Endometrial microvascular endothelial cells (primary cell): ENCODE results near the gene FAM177A1. TPM values are rescaled to one million over a fixed set of nuclear protein-coding genes. Genes with fewer than 3 reads are reported as not detected.

Experiments used
- in situ Hi-C: cut with HindIII; loops from 2 replicates; pipeline ENCODE4 v1.10.0; 2017; ENCODE audit warnings: low sequenced_read_pairs, low pct_unique_long_range_greater_than_20kb; ENCODE audit errors: inconsistent ontology term
- total RNA-seq: library from RNA; depleted of rRNA; stranded (reverse); fragments of >200 nt; gene quantifications from one replicate; pipeline ENCODE4 v1.2.3, GENCODE V29; 2015; ENCODE audit errors: inconsistent ontology term

FAM177A1 gene
- total RNA-seq, 1 donor from 2014 or later = 48.3 TPM

DNA sequence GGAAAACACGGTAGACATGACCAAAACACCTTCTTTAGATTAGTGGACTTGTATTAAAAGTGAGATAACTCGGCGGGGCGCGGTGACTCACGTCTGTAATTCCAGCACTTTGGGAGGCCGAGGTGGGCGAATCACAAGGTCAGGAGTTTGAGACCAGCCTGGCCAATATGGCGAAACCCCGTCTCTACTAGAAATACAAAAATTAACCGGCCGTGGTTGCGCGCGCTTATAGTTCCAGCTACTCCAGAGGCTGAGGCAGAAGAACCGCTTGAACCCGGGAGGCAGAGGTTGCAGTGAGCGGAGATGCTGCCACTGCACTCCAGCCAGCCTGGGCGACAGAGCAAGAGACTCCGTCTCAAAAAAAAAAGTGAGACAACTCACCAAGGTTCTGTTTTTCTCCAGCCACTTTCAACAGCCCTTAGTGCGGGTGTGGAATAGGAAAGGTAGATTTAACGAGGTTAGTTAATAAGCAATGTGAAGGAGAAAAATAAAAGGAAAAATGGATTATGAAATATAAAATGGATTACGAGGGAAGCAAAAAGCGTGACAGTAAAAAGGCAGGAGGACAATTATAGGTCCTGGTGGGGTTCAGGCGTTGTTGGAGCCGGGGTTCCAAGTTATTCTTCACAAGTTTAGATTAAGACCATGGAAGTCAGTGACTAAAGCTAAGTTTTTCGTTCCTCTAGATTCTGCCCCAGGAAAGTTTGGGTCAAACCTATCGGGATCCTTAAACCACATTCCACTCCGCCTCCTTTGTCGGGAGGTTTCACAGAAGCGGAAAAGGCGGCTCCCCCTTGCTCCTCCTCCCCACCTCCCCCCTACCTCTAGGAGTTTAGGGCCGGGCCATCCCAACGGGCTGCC, 75.2 kb downstream of the FAM177A1 start:
- in situ Hi-C loops = loop anchor here (10.0 kb wide), 1 partner anchor 284 kb away; the partner anchor contains the start of gene NFKBIA

DNA sequence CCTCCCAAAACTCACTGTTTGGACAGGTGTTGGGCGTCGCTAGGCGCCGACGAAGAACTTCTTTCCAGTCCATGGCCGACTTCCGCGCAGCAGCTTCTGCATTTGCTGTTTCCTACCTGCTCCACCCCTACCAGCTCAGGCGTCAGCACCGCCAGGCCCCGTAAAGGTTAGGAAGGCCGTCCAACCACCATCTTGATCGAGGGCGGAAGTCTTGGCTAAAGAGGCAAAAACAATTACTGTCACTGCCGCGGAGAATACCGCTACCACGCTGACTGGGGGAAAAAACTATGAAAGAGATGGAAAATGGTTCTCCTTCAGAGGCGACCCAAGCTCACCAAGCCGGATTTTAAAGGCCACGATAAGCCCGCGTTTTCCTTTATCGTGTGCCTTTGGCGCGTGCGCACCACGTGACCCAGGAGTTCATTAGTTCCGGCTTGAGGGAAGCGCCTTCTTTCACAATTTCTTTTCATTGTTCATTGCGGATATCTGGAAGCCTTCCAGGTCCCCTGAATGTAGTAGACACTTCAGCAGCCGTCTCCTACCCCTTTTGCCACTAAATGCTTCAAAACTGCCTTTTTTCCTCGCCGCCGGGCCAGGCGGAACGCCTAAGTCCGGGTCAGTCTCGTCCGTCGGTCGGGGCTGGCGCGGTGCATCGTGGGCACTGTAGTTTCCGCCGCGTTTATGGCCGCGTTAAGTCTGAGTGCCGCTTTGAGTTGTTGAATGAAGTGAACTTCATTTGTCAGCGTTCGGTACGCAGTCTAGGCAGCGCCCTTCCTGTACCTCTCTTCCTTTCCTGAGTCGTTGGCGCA, 76.0 kb downstream of the FAM177A1 start, which contains the start of the genes PPP2R3C and PRORP:
Gene PPP2R3C (minus strand): TSS at position 104 of the 809 bp plus-strand sequence. CDS start 31 bp downstream, at position 73.
Gene PRORP (plus strand): TSS at position 666 of the 809 bp plus-strand sequence. CDS start 694 bp downstream, outside the sequence.
- in situ Hi-C loops = loop anchor here (10.0 kb wide), 1 partner anchor 283 kb away; the partner anchor contains the start of gene NFKBIA

DNA sequence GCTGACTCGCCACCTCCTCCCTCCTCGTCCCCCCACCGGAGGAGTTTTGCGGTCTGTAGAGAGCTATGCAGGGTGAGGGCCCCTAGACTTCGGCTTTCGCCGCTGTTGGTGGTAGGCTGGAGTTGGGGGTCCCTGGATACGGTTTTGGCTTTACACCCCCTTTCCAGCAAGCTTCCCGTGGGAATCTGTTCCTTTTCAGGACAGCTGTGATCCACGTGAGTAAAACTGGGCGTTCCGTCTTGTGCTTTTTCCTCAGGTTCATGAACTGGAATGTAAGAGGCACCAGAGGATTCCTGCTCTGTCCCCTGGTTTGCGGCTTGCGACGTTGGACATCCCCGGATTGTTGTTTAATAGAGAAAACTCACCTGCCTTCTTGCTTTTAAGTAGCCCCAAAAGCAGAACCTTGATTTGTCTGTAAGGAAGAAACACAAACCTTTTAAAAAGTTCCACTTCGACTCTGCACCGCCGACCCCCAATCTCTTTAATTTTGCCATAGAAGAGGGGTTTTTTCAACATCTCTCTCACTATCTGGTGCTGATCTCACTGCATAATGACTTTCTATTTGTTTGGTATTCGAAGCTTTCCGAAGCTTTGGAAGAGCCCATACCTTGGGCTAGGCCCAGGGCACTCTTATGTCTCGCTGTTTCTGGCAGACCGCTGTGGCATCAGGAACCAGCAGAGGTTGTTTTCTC, 76.8 kb downstream of the FAM177A1 start:
- in situ Hi-C loops = loop anchor here (10.0 kb wide), 1 partner anchor 282 kb away; the partner anchor contains the start of gene NFKBIA

DNA sequence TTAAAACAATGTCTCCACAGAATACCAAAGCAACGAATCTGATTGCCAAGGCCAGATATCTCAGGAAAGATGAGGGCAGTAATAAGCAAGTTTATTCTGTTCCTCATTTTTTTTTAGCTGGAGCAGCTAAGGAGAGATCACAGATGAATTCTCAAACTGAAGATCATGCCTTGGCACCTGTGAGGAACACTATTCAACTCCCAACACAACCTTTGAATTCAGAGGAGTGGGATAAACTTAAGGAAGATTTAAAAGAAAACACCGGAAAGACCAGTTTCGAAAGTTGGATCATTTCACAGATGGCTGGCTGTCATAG, 77.3 kb downstream of the FAM177A1 start:
- in situ Hi-C loops = loop anchor here (10.0 kb wide), 1 partner anchor 281 kb away; the partner anchor contains the start of gene NFKBIA

DNA sequence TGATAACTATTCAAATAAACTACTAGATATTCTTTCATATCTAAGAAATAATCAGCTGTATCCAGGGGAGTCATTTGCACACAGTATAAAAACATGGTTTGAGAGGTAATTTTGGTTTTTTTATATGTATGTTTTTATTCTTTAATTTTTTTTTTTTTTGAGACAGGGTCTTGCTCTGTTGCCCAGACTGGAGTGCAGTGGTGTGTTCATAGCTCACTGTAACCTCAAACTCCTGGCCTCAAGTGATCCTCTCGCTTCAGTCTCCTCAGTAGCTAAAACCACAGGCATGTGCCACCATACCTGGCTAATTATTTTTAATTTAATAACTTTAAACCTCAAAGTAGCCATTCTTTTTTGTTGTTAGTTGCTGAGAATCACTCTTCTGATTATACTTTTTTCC, 78.1 kb downstream of the FAM177A1 start:
- in situ Hi-C loops = loop anchor here (10.0 kb wide), 1 partner anchor 281 kb away; the partner anchor contains the start of gene NFKBIA

Other genes starting within 250 kb of the FAM177A1 start
- 45.0 TPM for gene BAZ1A, start 170.9 kb upstream of the FAM177A1 start, total RNA-seq
- gene SRP54, start 63.3 kb upstream of the FAM177A1 start, total RNA-seq = 74.1 TPM
- gene PPP2R3C, start 75.7 kb downstream of the FAM177A1 start, total RNA-seq = 44.8 TPM
- 36.1 TPM for gene PRORP, start 76.3 kb downstream of the FAM177A1 start, total RNA-seq
- 361 TPM for gene PSMA6, start 246.1 kb downstream of the FAM177A1 start, total RNA-seq